NCI-H2196 treated with DMSO at 0.1 percent for 48 hours (cell line): ENCODE measurements around the gene LRIT3.

Experiments used
- DNase-seq: peaks from one replicate; lab custom pipeline; 2025; ENCODE audit not compliant: unreplicated experiment; lab: John Stamatoyannopoulos, UW

Gene LRIT3

GRCh38 chr4:109847896-109848442 is at the start of gene LRIT3:
Gene LRIT3, plus strand, starts transcription at chr4:109848107. Its CDS starts 95 bp downstream, at chr4:109848202.
- DNase-seq, result no peak

- no peak for DNase-seq
These were observed 49.0 kb upstream of the LRIT3 start for GRCh38 chr4:109798866-109799265.

GRCh38 chr4:109801099-109801789 is 46.7 kb upstream of the LRIT3 start:
- DNase-seq, result no peak

GRCh38 chr4:109801895-109802319 is 46.0 kb upstream of the LRIT3 start, which contains the start of gene CFI:
Gene CFI, minus strand, starts transcription at chr4:109801999. Its CDS starts 28 bp downstream, at chr4:109801971.
- no peak for DNase-seq

- no peak for DNase-seq
These were observed 43.9 kb upstream of the LRIT3 start for GRCh38 chr4:109803924-109804571.

GRCh38 chr4:109809655-109810054 is 38.3 kb upstream of the LRIT3 start:
- DNase-seq, result no peak

- no peak for DNase-seq
These were observed 37.1 kb upstream of the LRIT3 start for GRCh38 chr4:109810552-109811387.

- DNase-seq, result no peak
These were observed 36.2 kb upstream of the LRIT3 start for GRCh38 chr4:109811707-109812106.

- DNase-seq, result peak; percentile 85
These were observed 32.5 kb upstream of the LRIT3 start, which contains the start of gene GAR1 for GRCh38 chr4:109815151-109816081. Gene GAR1, plus strand, starts transcription at chr4:109815762. Its CDS starts 403 bp downstream, at chr4:109816165.

GRCh38 chr4:109816082-109816442 is 31.8 kb upstream of the LRIT3 start:
- no peak for DNase-seq

GRCh38 chr4:109816894-109817293 is 31.0 kb upstream of the LRIT3 start:
- DNase-seq, result no peak

GRCh38 chr4:109818268-109818667 is 29.6 kb upstream of the LRIT3 start:
- DNase-seq, result no peak

GRCh38 chr4:109820563-109820962 is 27.3 kb upstream of the LRIT3 start:
- DNase-seq, result no peak

GRCh38 chr4:109821185-109821584 is 26.7 kb upstream of the LRIT3 start:
- no peak for DNase-seq

GRCh38 chr4:109826719-109827118 is 21.2 kb upstream of the LRIT3 start:
- DNase-seq, result no peak

- DNase-seq, result no peak
These were observed 20.2 kb upstream of the LRIT3 start, which contains the start of gene RRH for GRCh38 chr4:109827672-109828071. Gene RRH, plus strand, starts transcription at chr4:109827972. Its CDS starts 56 bp downstream, at chr4:109828028.

- DNase-seq, result no peak
These were observed 14.2 kb upstream of the LRIT3 start for GRCh38 chr4:109833756-109834155.

- no peak for DNase-seq
These were observed 10.9 kb upstream of the LRIT3 start for GRCh38 chr4:109836985-109837384.

- no peak for DNase-seq
These were observed 1.4 kb upstream of the LRIT3 start for GRCh38 chr4:109846395-109847098.
